Limb (tissue), 2 donors: ENCODE data around the gene ABCG2.

ENCODE experiments used
- DNase-seq, 2 donors: peaks; one replicate each; pipeline ENCODE4 v3.0.0-alpha.2; 2016; ENCODE audit errors: extremely low spot score in 2 of 2

ABCG2 gene

DNA sequence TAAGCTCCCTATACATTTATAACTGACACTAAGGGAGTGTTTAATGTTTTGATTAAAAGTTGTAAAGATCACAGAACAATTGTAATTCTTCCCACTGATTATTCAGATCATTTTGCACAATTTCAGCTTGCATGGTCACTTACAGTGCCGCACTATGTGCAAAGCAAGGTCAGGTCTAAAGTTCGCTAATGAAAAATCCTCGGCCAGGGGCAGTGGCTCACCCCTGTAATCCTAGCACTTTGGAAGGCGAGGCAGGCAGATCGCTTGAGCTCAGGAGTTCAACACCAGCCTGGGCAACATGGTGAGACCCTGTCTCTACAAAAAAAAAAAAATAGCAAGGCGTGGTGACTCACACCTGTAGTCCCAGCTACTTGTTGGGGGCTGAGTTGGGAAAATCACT lies 94.0 kb downstream of the ABCG2 start:
- no peak for DNase-seq

DNA sequence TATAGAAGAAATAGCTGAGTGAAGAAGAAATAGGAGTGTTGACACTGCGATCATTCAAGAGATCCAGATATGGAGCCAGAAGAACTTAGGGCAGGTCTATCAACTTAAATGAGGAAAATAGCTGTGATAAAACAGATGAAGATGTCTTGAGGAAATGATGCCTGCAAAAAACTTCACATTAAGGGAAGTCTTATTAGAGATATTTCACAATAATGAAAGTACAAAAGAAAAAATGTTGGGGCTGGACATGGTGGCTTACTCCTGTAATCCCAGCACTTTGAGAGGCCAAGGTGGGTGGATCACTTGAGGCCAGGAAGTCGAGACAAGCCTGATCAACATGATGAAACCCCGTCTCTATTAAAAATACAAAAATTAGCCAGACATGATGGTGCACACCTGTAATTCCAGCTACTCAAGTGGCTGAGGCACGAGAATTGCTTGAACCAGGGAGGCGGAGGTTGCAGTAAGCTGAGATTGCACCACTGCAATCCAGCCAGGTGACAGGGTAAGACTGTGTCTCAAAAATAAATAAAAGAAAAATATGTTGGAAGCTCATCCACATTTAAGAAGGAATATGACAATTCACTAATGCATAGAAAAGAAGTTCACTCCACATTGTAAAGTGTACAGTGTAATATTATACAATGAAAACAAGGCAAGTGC lies 94.7 kb downstream of the ABCG2 start:
- no peak for DNase-seq

DNA sequence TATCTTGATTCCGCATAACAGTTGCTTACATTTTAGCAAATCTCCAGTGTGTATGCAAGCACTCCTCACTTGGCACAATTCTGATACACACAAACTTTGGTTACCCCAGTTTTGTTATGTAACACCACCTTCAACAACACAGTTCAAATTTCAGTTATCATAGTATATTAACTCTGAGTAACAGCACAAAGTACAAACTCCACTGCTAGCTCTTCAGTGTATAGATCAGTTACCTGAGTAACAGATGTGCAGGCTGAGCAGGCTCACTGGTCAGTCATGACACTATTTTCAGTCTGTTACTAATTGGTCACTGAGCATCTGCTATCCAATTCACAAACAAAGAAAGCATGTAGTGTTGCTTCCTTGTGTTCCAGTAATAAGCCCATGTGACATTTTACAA lies 95.6 kb downstream of the ABCG2 start:
- DNase-seq = no peak

DNA sequence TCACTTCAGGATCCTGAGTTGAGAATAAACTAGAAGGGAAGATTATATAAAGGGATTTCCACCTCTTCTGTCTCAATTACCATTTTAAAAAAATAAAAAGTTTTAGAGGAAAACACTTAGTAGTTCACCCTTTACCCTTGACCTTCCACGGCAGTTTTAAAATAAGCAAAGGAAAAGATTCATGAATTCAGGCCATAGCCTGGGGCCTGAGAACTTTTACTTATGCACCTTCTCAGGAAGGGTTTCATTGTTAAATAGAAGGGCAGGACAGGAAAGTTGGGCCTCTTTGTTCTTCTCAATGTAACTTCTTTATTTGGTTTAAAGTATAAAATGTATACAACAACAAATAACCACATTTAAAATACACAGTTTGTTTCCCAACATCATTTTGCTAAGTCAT lies 96.1 kb downstream of the ABCG2 start:
- no peak for DNase-seq

DNA sequence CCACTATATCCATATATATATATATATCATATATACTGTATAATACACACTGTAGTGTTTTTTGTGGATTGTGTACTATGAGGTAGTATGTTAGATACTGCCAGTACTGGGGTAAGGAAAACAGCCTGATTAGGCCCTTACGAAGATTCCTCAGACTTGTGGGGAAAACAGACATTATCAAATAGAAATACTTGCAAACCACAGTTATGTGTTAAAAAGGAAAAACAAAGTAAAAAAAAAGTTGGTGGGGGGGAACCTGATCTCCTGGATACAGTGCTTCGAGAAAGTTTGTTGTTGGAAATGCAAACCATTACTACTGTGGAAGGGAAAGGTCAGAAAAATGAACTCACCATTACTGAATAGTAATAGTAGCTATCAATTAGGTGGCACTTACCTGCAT lies 98.0 kb downstream of the ABCG2 start:
- DNase-seq = no peak

DNA sequence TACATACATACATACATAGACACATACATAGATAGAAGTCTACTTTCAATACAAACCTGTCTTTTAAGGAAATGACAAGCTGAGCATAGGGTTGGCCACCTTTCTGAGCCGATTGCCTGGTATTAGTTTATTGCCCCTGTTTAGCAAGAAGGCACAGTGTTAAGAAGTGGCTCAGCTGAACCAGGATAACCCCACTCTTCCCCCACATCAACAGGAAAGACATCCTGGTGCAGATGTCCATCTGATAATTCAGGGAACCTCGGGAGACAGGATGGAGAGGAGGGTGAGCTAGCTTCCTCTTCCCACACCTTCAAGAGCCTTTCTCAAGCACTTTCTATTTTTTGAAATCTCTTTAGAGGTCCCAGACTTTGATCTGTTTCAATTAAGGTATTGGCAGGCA lies 98.7 kb downstream of the ABCG2 start:
- DNase-seq = no peak

DNA sequence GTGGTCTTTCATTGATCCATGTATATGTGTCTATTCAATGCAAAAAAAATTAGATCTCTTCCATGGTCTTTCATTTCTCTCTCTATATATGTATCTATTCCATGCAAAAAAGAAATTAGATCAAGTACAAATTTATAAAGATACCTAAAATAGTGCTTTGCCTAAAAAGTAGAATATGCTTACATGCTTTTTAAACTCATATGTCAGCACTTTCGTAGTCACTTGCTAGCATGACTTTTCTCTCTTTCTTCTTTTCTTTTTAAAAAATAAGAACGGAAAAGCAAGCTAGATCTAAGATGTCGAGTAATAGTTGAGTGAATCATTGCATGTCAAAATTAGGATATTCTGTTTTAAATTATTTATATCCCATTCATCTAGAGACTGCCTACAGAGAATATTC lies 100.1 kb downstream of the ABCG2 start:
- no peak for DNase-seq

DNA sequence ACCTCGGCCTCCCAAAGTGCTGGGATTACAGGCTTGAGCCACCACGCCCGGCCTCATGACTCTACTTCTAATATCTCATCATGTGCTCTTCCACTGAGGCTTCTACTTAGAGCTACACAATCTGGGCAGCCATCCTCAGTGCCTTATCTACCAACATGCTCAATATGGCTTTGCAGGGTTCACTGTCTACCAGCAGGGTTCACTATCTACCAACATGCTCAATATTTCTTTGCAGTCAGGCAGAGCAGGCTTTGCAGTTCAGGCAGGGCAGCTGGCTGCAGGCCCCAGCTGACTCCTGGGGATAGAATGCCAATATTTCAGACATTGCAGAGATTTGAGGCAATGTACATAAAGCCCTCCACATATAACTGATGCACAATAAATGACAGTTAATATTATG lies 103.5 kb downstream of the ABCG2 start:
- no peak for DNase-seq

DNA sequence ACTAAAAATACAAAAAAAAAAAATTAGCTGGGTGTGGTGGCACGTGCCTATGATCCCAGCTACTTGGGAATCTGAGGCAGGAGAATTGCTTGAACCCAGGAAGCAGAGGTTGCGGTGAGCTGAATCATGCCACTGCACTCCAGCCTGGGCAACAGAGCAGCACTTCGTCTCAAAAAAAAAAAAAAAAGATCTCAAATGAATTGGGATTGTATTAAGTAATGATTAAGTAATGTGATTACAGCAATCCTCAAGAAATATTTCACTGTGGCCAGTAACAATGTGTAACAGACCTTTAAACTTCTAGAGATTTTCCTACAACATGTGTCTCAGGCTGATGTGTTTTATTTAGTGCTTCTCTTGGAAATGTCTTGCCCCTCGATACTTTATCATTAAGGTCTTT lies 104.2 kb downstream of the ABCG2 start:
- no peak for DNase-seq

DNA sequence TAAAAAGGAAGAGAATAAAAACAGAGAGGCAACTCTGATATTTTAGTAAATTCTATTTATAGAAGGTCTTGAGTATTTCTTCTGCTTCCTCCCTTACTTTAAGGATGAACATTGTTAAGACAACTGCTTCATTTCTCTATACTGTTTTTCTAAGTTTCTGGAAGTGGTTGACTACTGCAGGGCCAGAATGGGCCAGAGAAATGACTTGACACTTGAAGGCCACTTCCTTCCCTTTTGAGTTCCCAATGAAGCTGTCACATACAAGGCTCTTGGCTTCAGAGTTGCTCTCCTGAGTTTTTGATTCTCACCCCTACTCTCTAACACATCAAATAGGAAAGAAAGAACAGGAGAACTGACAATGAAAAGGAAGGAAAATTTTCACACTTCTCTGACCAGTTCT lies 113.4 kb downstream of the ABCG2 start:
- no peak for DNase-seq

DNA sequence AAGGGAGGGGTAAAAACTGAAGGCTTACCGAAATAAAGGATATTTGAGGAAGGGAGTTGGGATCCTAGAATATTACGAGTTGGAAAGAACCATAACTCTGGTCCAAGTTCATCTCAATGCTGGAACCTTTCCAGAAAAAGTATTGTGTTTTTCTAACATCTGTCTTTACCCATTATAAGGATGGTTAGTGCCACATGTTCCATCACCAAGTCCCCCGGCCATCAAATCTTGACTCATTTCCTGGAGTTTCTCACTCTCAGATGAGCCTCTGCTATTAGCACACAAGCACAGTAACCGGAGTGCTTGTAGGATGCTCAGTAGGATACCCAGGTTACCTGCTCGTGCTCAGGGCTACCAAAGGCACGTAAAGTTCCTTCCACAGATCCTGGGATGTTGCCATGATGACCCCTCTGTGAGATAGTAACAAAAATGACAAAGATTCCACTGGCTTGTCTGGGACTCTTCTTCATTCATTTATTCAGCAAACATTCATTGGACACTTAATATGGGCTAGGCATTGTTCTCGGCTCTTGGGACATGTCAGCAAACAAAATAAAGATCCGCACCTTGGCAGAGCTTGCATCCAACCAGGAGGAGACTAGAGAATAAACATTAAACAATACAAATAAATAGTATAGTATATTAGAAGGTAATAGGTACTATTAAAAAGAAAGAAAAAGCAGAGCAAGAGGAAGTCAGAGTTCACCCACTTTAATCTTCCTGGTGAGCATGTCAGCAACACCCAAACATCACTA lies 114.7 kb downstream of the ABCG2 start:
- DNase-seq = no peak

DNA sequence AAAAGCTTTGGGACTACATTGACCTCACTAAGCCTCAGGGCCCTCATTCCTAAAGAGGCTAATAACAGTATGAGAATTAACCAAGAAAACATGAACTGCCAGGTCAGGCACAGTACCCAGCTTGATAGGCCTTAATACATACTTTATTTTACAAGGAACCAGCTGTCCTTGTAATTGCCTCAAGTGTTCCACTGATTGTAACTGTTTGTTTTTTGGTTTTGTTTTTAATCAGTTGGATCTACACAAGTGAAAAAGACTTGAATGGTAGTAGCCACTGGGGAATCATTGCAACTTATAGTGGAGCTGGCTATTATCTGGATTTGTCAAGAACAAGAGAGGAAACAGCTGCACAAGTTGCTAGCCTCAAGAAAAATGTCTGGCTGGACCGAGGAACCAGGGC lies 115.4 kb downstream of the ABCG2 start:
- no peak for DNase-seq

DNA sequence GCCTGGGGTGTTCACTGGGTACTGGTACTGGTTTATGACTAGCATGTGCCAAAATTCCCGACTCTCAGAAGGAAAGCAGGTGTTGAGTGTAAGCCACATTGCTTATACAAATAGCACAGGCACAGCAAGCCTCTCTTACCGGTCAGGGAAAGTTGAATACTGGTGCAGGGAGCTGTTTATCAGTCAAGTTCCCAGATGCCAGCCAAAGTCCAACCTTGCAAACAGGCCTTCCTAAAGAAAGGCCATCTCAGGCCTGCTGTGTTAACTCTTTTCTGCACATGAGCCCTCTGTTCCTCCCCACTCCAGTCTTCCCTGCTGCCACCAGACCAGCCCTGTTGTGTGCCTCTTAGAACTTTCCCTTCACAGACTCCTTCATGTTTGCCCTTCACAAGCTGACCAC lies 116.8 kb downstream of the ABCG2 start:
- DNase-seq = no peak

DNA sequence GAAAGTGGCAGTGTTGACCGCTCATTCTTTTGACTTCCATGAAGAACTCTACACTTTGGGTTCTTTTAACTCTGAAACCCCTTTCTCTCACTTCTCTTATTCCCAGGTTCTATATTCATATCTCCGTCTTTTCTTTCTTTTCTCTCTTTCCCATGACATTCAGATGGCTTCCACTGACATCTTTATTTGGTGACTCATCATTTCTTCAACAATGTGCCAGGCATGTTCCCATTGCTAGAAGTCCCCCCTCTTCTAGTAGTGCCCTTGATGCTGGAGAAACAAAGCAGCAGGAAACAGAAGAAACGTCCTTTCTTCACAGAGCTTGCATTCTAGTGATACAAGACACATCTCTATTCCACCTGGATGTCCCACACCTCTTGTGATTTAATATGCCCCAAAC lies 117.7 kb downstream of the ABCG2 start:
- DNase-seq = no peak
